Tibial nerve (tissue), 4 donors: ENCODE measurements around the gene MRPL36.

Experiments
- EP300 ChIP-seq, 2 donors: sonication (generic); formaldehyde crosslinking; IDR thresholded peaks; one replicate each; pipeline ENCODE4 v1.6.1; 2017; ENCODE audit warnings: antibody characterized with exemption in 2 of 2, mild to moderate bottlenecking in 1 of 2
- POLR2A ChIP-seq, 2 donors: fragments of 450-650 bp; IDR thresholded peaks; one replicate each; pipeline ENCODE4 v1.6.1; 2017; ENCODE audit warnings: antibody characterized with exemption in 2 of 2, mild to moderate bottlenecking in 2 of 2, moderate library complexity in 2 of 2
- TF ChIP-seq, protein P1 (sequence below), 5 experiments: fragments of 200-600 bp in 3 of 5; fragments of 450-650 bp in 2 of 5; sonication (generic) in 3 of 5; IDR thresholded peaks; one replicate each; pipeline ENCODE4 v1.5.1; 2016 to 2019; ENCODE audit warnings: antibody characterized with exemption in 5 of 5, mild to moderate bottlenecking in 3 of 5, moderate library complexity in 2 of 5

DNA sequence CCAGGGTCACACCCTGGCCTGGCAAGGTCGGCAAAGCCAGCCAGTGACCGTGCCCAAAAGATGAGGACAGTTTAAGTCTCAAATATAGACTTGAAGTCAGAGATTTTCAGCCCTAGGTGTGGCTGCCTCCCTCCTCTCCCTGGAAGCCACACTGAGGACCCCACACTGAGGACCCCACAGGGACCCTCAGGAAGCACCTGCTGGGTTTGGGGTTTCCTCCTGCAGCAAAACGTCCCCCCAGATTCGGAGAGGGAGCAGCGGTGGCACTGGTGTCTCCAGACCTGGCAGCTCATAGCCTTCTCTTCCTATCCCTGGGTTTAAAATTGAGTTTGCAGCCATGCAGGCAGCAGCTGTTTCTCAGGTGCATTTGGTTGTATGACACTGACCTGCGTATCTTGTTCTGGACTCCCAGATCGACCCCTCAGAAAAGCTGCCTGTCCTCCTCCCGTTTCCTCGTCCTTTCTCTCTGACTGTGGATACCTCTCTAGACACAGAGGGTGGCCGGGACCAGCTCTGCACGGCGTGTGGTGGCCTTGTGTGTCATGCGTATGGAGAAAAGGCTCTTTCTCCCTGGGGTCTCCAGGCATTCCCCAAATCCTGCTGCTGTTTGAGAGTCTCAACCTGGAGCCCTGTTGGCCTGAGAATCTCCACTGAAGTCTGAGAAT is 36.6 kb downstream of the MRPL36 start:
- TF ChIP-seq, protein P1, sequence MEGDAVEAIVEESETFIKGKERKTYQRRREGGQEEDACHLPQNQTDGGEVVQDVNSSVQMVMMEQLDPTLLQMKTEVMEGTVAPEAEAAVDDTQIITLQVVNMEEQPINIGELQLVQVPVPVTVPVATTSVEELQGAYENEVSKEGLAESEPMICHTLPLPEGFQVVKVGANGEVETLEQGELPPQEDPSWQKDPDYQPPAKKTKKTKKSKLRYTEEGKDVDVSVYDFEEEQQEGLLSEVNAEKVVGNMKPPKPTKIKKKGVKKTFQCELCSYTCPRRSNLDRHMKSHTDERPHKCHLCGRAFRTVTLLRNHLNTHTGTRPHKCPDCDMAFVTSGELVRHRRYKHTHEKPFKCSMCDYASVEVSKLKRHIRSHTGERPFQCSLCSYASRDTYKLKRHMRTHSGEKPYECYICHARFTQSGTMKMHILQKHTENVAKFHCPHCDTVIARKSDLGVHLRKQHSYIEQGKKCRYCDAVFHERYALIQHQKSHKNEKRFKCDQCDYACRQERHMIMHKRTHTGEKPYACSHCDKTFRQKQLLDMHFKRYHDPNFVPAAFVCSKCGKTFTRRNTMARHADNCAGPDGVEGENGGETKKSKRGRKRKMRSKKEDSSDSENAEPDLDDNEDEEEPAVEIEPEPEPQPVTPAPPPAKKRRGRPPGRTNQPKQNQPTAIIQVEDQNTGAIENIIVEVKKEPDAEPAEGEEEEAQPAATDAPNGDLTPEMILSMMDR (IDR thresholded peaks at IDR 0.05) = no peak
- TF ChIP-seq POLR2A (IDR thresholded peaks at IDR 0.05) (no peak), EP300 (IDR thresholded peaks at IDR 0.05) (no peak)
